Progenitor cell of endocrine pancreas (in vitro differentiated cells): ENCODE data around the gene SEMA3G. TPM values are rescaled to one million over a fixed set of nuclear protein-coding genes. Genes with fewer than 3 reads are reported as not detected.

Experiments used
- DNase-seq: peaks from one replicate; pipeline ENCODE4 v3.0.0; 2021; ENCODE audit warnings: low spot score; ENCODE audit not compliant: unreplicated experiment
- H3K27ac Mint-ChIP-seq: 2 replicates; pipeline ENCODE4 v1.8.0; 2021; ENCODE audit warnings: mild to moderate bottlenecking, moderate library complexity, mixed read lengths
- H3K27me3 Mint-ChIP-seq: 2 replicates; pipeline ENCODE4 v1.8.0; 2021; ENCODE audit warnings: mixed read lengths
- H3K36me3 Mint-ChIP-seq: 2 replicates; pipeline ENCODE4 v1.8.0; 2022; ENCODE audit warnings: mixed read lengths; ENCODE audit not compliant: insufficient read depth
- H3K4me1 Mint-ChIP-seq: 2 replicates; pipeline ENCODE4 v1.8.0; 2021; ENCODE audit warnings: low read depth, mixed read lengths
- H3K4me3 Mint-ChIP-seq: 2 replicates; pipeline ENCODE4 v1.8.0; 2021; ENCODE audit warnings: low read depth, mild to moderate bottlenecking, moderate library complexity, mixed read lengths
- H3K9me3 Mint-ChIP-seq: 2 replicates; pipeline ENCODE4 v1.8.0; 2021; ENCODE audit warnings: low read depth, mixed read lengths
- CTCF ChIP-seq: fragments of 200-600 bp; sonication (generic); IDR thresholded peaks from one replicate; pipeline ENCODE4 v1.5.0; 2021; ENCODE audit warnings: antibody characterized with exemption, mild to moderate bottlenecking; ENCODE audit not compliant: unreplicated experiment
- long read RNA-seq: library from polyadenylated mRNA; unstranded; transcript quantifications from one replicate; pipeline ENCODE4 v2.0.0, GENCODE V29; 2020
- total RNA-seq: library from RNA; stranded (reverse); gene quantifications from 2 replicates; pipeline ENCODE4 v1.2.1, GENCODE V29; 2021

Gene SEMA3G
- total RNA-seq: 0.79 and 1.1 TPM in 2 replicates
- long read RNA-seq: 0 reads

GRCh38 chr3:52444860-52445793 lies at the start of gene SEMA3G:
Gene SEMA3G (minus strand): TSS chr3:52445103. CDS start chr3:52445027, 76 bp downstream.
- no peak within 1 kb of the TSS for H3K27ac Mint-ChIP-seq
- no peak within 1 kb of the TSS for H3K4me3 Mint-ChIP-seq
- peak; percentile 63 for TF ChIP-seq CTCF
- DNase-seq: peak; percentile 54
- peaks cover 8% of the 10 kb centered on the region for H3K27me3 Mint-ChIP-seq
- no peaks in the 10 kb centered on the region for H3K36me3 Mint-ChIP-seq
- peaks cover 3% of the 10 kb centered on the region for H3K4me1 Mint-ChIP-seq
- H3K9me3 Mint-ChIP-seq: no peaks in the 10 kb centered on the region

GRCh38 chr3:52494445-52494844 lies 49.5 kb upstream of the SEMA3G start:
- Mint-ChIP-seq H3K4me3 (no peak overlapping the region), H3K36me3 (peaks cover 1% of the 10 kb centered on the region), H3K27ac (peak overlapping the region; percentile 93)

GRCh38 chr3:52493232-52494017 lies 48.5 kb upstream of the SEMA3G start:
- no peak overlapping the region for H3K4me3 Mint-ChIP-seq
- H3K27ac Mint-ChIP-seq: no peak overlapping the region
- peaks cover 1% of the 10 kb centered on the region for H3K36me3 Mint-ChIP-seq
- no peak for TF ChIP-seq CTCF
- no peak for DNase-seq
- H3K9me3 Mint-ChIP-seq: no peaks in the 10 kb centered on the region
- H3K4me1 Mint-ChIP-seq: peaks cover 2% of the 10 kb centered on the region
- no peaks in the 10 kb centered on the region for H3K27me3 Mint-ChIP-seq

More at GRCh38 chr3:52494445-52494844, 49.5 kb upstream of the SEMA3G start:
- no peaks in the 10 kb centered on the region for H3K9me3 Mint-ChIP-seq
- no peak for DNase-seq
- H3K27me3 Mint-ChIP-seq: no peaks in the 10 kb centered on the region
- peaks cover 2% of the 10 kb centered on the region for H3K4me1 Mint-ChIP-seq
- TF ChIP-seq CTCF: peak; percentile 10

GRCh38 chr3:52492059-52492458 lies 47.2 kb upstream of the SEMA3G start:
- H3K27ac Mint-ChIP-seq: no peak overlapping the region
- H3K4me1 Mint-ChIP-seq: peaks cover 2% of the 10 kb centered on the region

More at GRCh38 chr3:52492059-52492458, 47.2 kb upstream of the SEMA3G start:
- peaks cover 4% of the 10 kb centered on the region for H3K36me3 Mint-ChIP-seq
- TF ChIP-seq CTCF: no peak
- no peak for DNase-seq
- no peaks in the 10 kb centered on the region for H3K27me3 Mint-ChIP-seq
- no peak overlapping the region for H3K4me3 Mint-ChIP-seq
- no peaks in the 10 kb centered on the region for H3K9me3 Mint-ChIP-seq
